Putamen (tissue), 1 donor: Measurements from ENCODE around the gene ITIH4.

Experiments
- DNase-seq: peaks from one replicate; pipeline ENCODE4 v3.0.0-alpha.2; 2016; ENCODE audit warnings: low spot score

The ITIH4 gene

DNA sequence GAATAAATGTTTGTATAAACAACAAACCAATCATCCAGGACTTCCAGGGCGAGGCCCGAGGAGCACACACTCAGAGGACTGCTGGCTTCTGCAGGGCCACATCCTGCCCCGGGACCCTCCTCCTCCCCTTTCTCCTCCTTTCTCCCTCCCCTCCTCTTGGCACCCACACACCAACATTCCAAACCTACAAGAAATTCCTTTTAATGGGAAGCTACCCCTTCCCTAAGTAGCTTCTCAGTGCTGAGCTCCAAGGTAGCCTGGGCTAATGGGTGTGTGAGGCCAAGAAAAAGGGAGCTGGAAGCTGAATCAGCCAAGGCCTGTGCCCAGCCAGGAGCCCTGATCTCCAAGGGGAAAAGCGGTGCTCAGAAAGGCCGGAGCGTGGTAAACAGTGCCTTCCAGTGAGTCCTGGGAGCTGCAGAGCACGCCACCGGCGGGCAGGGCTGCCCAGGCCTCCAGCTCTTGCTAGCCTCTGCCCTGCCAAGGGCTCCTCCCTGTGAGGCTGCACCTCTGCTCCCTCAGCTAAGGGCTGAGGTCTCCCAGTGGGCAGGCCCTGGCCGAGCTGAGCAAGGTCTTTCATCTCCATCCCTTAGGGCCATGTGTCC, 32.0 kb downstream of the ITIH4 start:
- DNase-seq, result no peak

DNA sequence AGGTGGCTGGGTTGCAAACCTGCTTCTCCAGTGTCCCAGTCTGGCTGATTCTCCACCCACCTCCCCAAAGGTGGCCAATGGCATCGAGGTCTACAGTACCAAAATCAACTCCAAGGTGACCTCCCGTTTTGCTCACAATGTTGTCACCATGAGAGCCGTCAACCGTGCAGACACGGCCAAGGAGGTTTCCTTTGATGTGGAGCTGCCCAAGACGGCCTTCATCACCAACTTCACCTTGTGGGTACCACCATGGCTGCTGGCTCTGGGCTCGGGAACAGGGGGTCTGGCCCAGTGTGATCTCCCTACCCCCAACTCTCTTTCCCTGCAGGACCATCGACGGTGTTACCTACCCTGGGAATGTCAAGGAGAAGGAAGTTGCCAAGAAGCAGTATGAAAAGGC, 34.1 kb downstream of the ITIH4 start:
- no peak for DNase-seq

- no peak for DNase-seq
These were observed 35.1 kb downstream of the ITIH4 start for GRCh38 chr3:52795298-52795900.

DNA sequence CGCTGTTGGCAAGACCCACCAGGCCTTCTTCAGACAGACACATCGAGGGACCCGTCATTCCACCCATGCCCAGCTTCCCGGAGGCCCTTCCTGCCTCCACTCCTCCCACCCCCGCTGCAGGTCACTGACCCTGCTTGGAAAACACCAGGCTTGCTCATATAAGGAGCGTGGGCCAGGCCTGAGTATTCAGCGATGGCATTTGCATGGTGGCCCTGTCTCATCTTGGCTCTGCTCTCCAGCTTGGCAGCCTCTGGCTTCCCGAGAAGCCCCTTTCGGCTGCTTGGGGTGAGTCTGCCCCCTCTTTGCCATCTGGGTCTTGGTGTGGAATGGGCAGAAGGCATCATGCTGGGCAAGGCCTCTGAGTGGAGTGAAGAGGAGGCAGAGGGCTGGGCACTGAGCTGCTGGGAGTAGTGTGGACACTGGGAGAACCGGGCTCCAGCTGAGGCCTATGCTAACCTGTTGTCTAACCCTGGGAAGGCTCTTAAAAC, 35.8 kb downstream of the ITIH4 start, which contains the start of gene ITIH3:
Gene ITIH3 (plus strand): TSS at position 185 of the 488 bp plus-strand sequence. CDS start 8 bp downstream, at position 193.
- no peak for DNase-seq

DNA sequence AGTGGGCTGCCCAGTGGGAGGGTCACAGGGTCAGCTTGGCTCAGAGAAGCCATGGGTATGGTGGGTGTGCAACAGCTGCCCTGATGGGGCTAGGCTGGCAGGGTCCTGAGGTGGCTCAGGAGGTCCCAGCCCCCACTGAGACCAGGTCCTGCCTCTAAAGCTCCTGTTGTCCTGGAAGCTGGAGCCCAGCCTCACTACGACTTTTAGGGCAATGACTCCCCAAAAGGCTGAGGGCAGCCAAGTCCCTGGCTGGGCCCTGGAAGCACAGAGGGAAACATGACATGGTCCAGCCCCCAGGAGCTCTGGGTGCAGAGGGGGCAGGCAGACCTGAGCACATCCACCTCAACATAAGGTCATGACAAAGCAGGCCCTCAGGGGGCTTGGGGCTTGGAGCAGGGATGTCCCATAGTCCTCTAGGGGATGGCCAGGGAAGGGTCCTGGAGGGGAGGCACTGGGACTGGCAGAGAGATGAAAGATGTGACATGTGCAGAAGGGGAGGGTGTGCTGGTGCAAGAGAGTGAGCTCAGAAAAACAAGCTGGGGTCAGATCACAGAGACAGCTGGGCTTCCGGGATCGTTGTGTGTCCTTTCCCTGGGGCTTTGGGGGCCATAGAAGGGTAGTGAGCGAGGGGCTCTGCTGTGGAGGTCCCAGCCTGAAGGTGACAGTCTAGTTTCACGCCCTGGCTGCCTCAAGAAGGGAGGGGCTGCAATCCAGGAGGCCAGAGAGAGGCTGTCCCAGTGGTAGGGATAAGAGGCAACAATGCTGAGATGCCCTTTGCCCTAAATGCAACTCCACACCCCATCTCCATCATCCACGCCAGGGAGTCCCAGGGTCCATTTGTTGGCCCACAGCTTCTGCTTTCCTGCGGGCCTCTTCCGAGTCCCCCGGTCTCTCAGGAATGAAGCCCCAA, 36.5 kb downstream of the ITIH4 start:
- no peak for DNase-seq

GRCh38 chr3:52792961-52793695, 37.3 kb downstream of the ITIH4 start:
- DNase-seq, result no peak

DNA sequence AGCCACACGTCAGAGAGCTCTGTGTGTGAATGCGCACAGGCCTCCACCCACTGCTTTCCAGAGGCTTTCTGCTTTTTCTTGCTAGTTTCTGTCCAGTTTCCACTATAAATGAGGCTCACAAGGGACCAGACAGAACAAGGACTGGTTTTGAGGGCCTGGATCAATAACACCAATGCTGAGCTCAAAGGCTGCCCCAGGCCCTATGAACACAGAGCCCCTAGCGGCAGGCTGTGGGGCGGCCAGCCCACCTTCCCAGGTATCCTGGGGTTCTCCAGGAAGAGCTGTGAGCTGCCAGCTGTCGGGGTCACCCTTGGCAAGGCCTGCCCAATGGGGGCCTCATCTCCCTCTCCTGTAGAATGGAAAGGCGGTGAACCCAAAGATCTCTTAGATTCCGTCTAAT, 38.1 kb downstream of the ITIH4 start:
- DNase-seq, result no peak

- no peak for DNase-seq
These were observed 38.5 kb downstream of the ITIH4 start for GRCh38 chr3:52791928-52792327.

DNA sequence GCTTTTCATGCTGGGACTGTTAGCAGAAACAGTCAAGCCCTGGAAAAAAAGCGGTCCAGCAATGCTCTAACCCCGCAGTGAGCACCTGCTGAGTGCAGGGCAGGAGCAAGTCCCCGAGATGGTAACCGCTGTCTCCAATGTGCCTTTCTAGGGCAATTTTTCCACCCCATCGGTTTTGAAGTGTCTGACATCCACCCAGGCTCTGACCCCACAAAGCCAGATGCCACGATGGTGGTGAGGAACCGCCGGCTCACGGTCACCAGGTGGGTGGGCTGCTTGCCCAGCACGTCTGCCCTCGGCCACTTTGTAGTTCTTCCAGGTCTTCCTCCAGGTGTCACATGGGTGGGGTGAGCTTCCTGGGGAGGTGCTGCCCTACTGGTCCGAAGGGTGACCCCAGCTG, 39.1 kb downstream of the ITIH4 start:
- DNase-seq, result no peak

- DNase-seq, result no peak
These were observed 39.7 kb downstream of the ITIH4 start for GRCh38 chr3:52790741-52791140.

DNA sequence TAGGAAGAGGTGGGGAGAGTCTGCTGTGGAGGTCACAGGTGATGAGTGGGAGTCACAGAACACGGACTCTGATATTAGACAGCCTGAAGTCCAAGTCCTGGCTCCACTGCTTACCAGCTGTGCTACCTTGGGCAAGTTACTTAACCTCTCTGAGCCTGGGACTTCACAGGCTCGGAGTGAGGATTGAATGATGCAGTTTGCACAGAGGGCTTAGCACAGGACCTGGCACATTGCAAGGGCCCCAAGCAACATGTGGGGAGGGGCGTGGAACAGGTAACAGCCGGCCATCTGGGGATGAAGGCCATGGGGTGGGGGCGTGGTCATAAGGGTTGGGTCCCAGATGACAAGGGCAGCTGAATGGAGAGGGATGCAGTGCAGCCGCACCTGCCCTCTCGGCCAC, 40.1 kb downstream of the ITIH4 start:
- DNase-seq, result no peak

DNA sequence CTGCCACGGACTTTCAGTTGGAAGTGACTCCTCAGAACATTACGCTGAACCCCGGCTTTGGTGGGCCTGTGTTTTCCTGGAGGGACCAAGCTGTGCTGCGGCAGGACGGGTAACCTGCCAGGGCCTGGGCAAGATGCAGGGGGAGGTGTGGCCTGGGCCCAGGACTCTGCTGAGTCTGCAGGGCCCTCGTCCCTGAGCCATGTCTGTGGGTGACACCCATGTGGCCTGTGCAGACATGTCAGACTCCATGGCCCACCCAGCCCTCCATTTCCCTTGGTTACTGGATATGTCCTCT, 40.8 kb downstream of the ITIH4 start:
- no peak for DNase-seq

GRCh38 chr3:52788890-52789745, 41.4 kb downstream of the ITIH4 start:
- no peak for DNase-seq

DNA sequence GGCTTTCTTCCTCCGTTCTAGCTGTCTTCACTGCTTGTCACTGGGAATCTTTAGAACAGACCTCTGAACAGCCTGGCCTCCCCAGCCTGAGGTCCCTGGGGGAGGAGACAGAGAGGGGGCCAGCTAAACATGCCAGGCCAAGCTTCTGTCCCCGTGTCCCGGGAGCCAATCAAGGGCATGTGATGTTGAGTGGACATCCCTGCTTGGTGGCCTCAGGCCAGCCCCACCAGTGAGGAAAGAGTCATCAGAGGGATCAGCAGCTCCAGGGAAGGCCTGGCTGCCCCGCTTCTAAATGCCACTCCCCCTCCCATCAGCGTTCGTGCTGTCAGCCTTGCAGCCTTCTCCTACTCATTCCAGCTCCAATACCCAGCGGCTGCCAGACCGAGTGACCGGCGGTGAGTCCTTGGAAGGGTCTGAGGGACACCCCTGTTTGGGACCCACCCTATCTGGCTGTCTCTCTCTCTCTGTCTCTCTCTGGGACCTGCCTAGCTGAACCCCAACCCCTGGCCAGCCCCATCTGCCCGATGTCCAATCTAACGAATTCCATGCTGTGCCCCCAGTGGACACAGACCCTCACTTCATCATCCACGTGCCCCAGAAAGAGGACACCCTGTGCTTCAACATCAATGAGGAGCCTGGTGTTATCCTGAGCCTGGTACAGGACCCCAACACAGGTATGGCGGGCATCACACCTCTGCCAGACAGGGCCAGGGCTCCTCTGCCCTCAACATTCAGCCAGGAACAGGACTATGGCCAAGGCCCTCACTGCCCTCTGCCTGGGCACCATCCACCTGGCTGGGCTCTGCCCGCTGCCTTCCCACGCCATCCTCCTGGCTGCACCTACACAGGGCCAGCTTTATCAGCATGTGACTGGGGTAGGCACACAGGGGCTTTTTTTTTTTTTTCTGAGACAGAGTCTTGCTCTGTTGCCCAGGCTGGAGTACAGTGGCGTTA, 42.5 kb downstream of the ITIH4 start:
- no peak for DNase-seq

DNA sequence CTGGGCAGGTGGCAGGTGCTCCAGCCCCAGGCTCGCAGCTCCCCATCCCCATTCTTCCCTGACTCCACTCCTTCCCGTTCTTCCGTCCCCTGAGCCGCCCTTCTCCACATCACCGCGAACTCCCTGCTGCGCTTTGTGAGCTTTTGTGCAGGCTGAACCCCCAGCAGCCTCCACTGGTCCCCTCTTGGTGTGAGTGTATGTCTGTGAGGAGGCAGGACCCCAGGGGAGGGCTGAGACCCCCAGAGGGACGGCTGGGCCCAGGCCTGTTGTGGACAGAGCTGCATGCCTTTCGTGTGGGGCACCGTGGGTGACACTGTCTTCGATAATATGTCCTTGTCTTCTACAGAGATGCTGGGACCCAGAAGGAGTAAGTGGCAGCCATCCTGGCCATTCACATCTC, 43.2 kb downstream of the ITIH4 start:
- no peak for DNase-seq

DNA sequence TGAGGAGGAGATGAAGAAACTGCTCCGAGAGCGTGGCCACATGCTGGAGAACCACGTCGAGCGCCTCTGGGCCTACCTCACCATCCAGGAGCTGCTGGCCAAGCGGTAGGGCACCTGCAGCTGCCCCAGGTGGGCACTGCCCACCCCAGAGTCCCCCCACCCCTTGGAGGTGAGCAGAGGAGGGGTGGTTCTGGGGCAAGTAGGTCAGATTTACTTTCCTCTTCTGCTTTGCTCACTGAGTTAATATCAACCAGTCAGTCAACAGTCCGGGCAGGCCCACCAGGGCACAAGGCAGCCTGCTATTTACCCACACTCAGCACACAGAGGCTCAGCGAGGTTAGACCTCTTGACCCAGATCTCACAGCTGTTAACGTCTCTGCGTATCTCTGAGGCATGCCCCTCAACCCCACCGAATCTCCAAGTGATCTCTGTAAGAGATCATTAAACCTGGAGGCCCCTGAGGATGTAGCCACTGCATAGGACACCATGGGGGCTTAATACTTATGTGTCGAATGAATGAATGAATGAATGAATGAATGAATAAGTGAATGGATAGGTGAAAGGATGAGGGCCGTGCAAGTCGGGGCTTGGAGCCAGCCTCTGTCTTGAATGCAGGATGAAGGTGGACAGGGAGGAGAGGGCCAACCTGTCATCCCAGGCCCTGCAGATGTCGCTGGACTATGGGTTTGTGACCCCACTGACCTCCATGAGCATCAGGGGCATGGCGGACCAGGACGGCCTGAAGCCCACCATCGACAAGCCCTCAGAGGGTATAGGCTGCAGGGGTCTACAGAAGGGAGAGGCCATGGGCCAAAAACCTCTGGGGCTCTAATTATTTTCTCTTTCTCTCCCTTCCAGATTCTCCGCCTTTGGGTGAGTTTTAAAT, 43.9 kb downstream of the ITIH4 start:
- DNase-seq, result no peak

DNA sequence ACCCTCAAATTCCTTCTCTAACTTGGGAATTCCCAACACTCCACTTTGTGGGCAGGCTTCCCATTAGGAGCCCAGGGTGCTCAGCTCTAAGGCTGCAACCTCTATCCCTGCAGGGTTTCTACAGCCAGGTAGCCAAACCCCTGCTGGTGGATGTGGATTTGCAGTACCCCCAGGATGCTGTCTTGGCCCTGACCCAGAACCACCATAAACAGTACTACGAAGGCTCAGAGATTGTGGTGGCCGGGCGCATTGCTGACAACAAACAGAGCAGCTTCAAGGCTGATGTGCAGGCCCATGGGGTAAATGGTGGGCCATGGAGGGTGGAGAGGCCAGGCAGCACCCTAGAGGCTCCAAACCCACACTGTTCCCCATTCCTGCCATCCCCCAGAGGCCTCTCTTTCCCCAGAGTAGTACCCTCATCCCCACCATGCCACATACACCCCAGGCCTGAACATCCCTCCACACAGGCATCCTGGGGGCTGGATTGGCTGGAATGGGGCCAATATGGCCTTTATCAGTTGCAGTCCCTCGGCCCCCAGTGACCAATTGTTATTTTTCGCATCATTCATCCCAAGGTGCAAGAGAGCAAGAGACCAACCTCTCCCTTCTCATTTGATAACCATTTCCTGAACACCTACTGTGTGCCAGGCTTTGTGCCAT, 45.4 kb downstream of the ITIH4 start:
- DNase-seq, result no peak

GRCh38 chr3:52784021-52784621, 46.4 kb downstream of the ITIH4 start:
- no peak for DNase-seq
